ENCODE results near the gene SLC32A1.

SLC32A1 gene

GRCh38 chr20:38752029-38752428 is 27.7 kb downstream of the SLC32A1 start:
- no peak overlapping the region for H3K4me3 ChIP-seq (ENCODE audit: low read length)
- no peak for TF ChIP-seq ZNF274 (IDR thresholded peaks at IDR 0.05; ENCODE audit: low read depth, low read length)

- H3K4me3 ChIP-seq (ENCODE audit: low read length) = no peak overlapping the region
- no peak for TF ChIP-seq ZNF274 (IDR thresholded peaks at IDR 0.05; ENCODE audit: low read depth, low read length)
Measured at GRCh38 chr20:38754924-38755323, 30.6 kb downstream of the SLC32A1 start.

GRCh38 chr20:38755324-38755910 is 31.1 kb downstream of the SLC32A1 start:
- no peak overlapping the region for H3K4me3 ChIP-seq (ENCODE audit: low read length)
- no peak for TF ChIP-seq ZNF274 (IDR thresholded peaks at IDR 0.05; ENCODE audit: low read depth, low read length)

- TF ChIP-seq ZNF274 (IDR thresholded peaks at IDR 0.05; ENCODE audit: low read depth, low read length) = no peak
Measured at GRCh38 chr20:38757145-38757775, 33.0 kb downstream of the SLC32A1 start.

GRCh38 chr20:38759106-38759505 is 34.8 kb downstream of the SLC32A1 start:
- H3K4me3 ChIP-seq (ENCODE audit: low read length) = no peak overlapping the region
- TF ChIP-seq ZNF274 (IDR thresholded peaks at IDR 0.05; ENCODE audit: low read depth, low read length) = no peak

More at GRCh38 chr20:38757145-38757775, 33.0 kb downstream of the SLC32A1 start:
- H3K4me3 ChIP-seq (ENCODE audit: low read length) = no peak overlapping the region

- no peak for TF ChIP-seq ZNF274 (IDR thresholded peaks at IDR 0.05; ENCODE audit: low read depth, low read length)
- H3K4me3 ChIP-seq (ENCODE audit: low read length) = no peak overlapping the region
Measured at GRCh38 chr20:38760978-38761377, 36.7 kb downstream of the SLC32A1 start.

GRCh38 chr20:38762174-38762573 is 37.9 kb downstream of the SLC32A1 start:
- no peak for TF ChIP-seq ZNF274 (IDR thresholded peaks at IDR 0.05; ENCODE audit: low read depth, low read length)
- H3K4me3 ChIP-seq (ENCODE audit: low read length) = no peak overlapping the region

GRCh38 chr20:38763616-38764015 is 39.3 kb downstream of the SLC32A1 start:
- no peak overlapping the region for H3K4me3 ChIP-seq (ENCODE audit: low read length)
- TF ChIP-seq ZNF274 (IDR thresholded peaks at IDR 0.05; ENCODE audit: low read depth, low read length) = no peak

- H3K4me3 ChIP-seq (ENCODE audit: low read length) = no peak overlapping the region
- TF ChIP-seq ZNF274 (IDR thresholded peaks at IDR 0.05; ENCODE audit: low read depth, low read length) = no peak
Measured at GRCh38 chr20:38764567-38765318, 40.5 kb downstream of the SLC32A1 start.

GRCh38 chr20:38766071-38766470 is 41.8 kb downstream of the SLC32A1 start:
- no peak for TF ChIP-seq ZNF274 (IDR thresholded peaks at IDR 0.05; ENCODE audit: low read depth, low read length)

GRCh38 chr20:38769376-38770295 is 45.4 kb downstream of the SLC32A1 start:
- TF ChIP-seq ZNF274 (IDR thresholded peaks at IDR 0.05; ENCODE audit: low read depth, low read length) = no peak
- no peak overlapping the region for H3K4me3 ChIP-seq (ENCODE audit: low read length)

More at GRCh38 chr20:38766071-38766470, 41.8 kb downstream of the SLC32A1 start:
- H3K4me3 ChIP-seq (ENCODE audit: low read length) = no peak overlapping the region

GRCh38 chr20:38770546-38770945 is 46.3 kb downstream of the SLC32A1 start:
- no peak for TF ChIP-seq ZNF274 (IDR thresholded peaks at IDR 0.05; ENCODE audit: low read depth, low read length)
- no peak overlapping the region for H3K4me3 ChIP-seq (ENCODE audit: low read length)

GRCh38 chr20:38770970-38771369 is 46.7 kb downstream of the SLC32A1 start:
- no peak overlapping the region for H3K4me3 ChIP-seq (ENCODE audit: low read length)
- TF ChIP-seq ZNF274 (IDR thresholded peaks at IDR 0.05; ENCODE audit: low read depth, low read length) = no peak

- no peak for TF ChIP-seq ZNF274 (IDR thresholded peaks at IDR 0.05; ENCODE audit: low read depth, low read length)
- H3K4me3 ChIP-seq (ENCODE audit: low read length) = no peak overlapping the region
Measured at GRCh38 chr20:38771621-38772020, 47.3 kb downstream of the SLC32A1 start.
